HCT116 (cell line): Measurements from ENCODE around the gene TBX5. TPM values are rescaled to one million over a fixed set of nuclear protein-coding genes. Genes with fewer than 3 reads are reported as not detected.
A peak's percentile ranks its signal among the peaks of the same experiment; 100 is the strongest.

Experiments used
- ATAC-seq: fragments of 200-7000 bp; cut with Tn5 transposase; 2 replicates; pipeline ENCODE4 v1.9.1; 2020; ENCODE audit warnings: mild to moderate bottlenecking, moderate library complexity
- BruUV-seq: library from RNA; stranded (reverse); fragments of 400-500 nt; replicated peaks from 2 replicates; lab custom pipeline; 2021; lab: Mats Ljungman, UMichigan
- CTCF ChIA-PET: fragments of 300-600 bp; sonication (Branson Sonifier 250); formaldehyde crosslinking; loops from one replicate; lab custom pipeline; 2021; ENCODE audit warnings: antibody characterized with exemption; lab: Charles Lee
- POLR2A ChIA-PET: fragments of 300-600, 350-600 bp; sonication (Branson Sonifier 250); formaldehyde crosslinking; loops from one replicate; lab custom pipeline; 2021; ENCODE audit warnings: antibody characterized with exemption; lab: Charles Lee
- RAD21 ChIA-PET, 2 experiments: fragments of 300-600 bp; sonication (Branson Sonifier 250); formaldehyde crosslinking; loops; one replicate each; lab custom pipeline; 2023; ENCODE audit warnings: low total read pairs in 2 of 2; ENCODE audit not compliant: uncharacterized antibody in 2 of 2, unreplicated experiment in 2 of 2, low non-redundant PET in 1 of 2; lab: Charles Lee
- DNase-seq: peaks from one replicate; pipeline ENCODE4 v3.0.0-alpha.2; 2010; ENCODE audit warnings: low read depth, low spot score
- H2AFZ ChIP-seq: fragments of 200-600 bp; shearing (Covaris generic), sonication (generic); 2 replicates; pipeline ENCODE4 v1.6.1; 2017; ENCODE audit warnings: low read depth, mixed run types, mixed read lengths, antibody characterized with exemption, low read length; ENCODE audit not compliant: poor library complexity, severe bottlenecking
- H3K27ac ChIP-seq: 2 replicates; pipeline ENCODE4 v1.5.1; 2012; ENCODE audit warnings: low read depth, low read length
- H3K27me3 ChIP-seq: fragments of 200-600 bp; sonication (generic); 2 replicates; pipeline ENCODE4 v1.6.1; 2016; ENCODE audit warnings: mixed run types, low read length, mixed read lengths; ENCODE audit not compliant: insufficient read depth
- H3K36me3 ChIP-seq, 2 experiments: fragments of 200-500 bp in 1 of 2; fragments of 200-600 bp in 1 of 2; sonication (Bioruptor generic) in 1 of 2; sonication (generic) in 1 of 2; 2 replicates each; pipeline versions ENCODE4 v1.5.1 to v1.6.1; 2014 to 2016; ENCODE audit warnings: low read length in 2 of 2, inconsistent platforms in 1 of 2, mixed read lengths in 1 of 2, mixed run types in 1 of 2; ENCODE audit not compliant: insufficient read depth in 2 of 2, control insufficient read depth in 1 of 2
- H3K4me1 ChIP-seq, 2 experiments: fragments of 200-600 bp in 1 of 2; sonication (generic) in 1 of 2; 2 replicates each; pipeline versions ENCODE4 v1.5.1 to v1.6.1; 2012 to 2017; ENCODE audit warnings: low read length in 2 of 2, inconsistent platforms in 1 of 2, mild to moderate bottlenecking in 1 of 2, mixed read lengths in 1 of 2, mixed run types in 1 of 2, moderate library complexity in 1 of 2; ENCODE audit not compliant: insufficient read depth in 2 of 2, control insufficient read depth in 1 of 2
- H3K4me2 ChIP-seq: fragments of 200-600 bp; sonication (generic); 2 replicates; pipeline ENCODE4 v1.6.1; 2017; ENCODE audit warnings: mixed run types, low read length, mixed read lengths
- H3K4me3 ChIP-seq, 2 experiments: fragments of 200-600 bp in 1 of 2; sonication (generic) in 1 of 2; replicated peaks in 1 of 2; 2 replicates each; pipeline ENCODE4 v1.5.1; 2011 to 2016; ENCODE audit warnings: low read length in 2 of 2, control low read depth in 1 of 2, low read depth in 1 of 2, mild to moderate bottlenecking in 1 of 2, mixed read lengths in 1 of 2, mixed run types in 1 of 2
- H3K79me2 ChIP-seq: fragments of 200-600 bp; sonication (generic); 2 replicates; pipeline ENCODE4 v1.6.1; 2017; ENCODE audit warnings: mild to moderate bottlenecking, mixed run types, low read length, moderate library complexity, mixed read lengths; ENCODE audit not compliant: insufficient read depth
- H3K9ac ChIP-seq: fragments of 200-600 bp; sonication (generic); 2 replicates; pipeline ENCODE4 v1.6.1; 2016; ENCODE audit warnings: low read length, mixed read lengths
- H3K9me2 ChIP-seq: fragments of 200-600 bp; sonication (generic), shearing (Covaris generic); 2 replicates; pipeline ENCODE4 v1.6.1; 2017; ENCODE audit warnings: mixed run types, mild to moderate bottlenecking, moderate library complexity; ENCODE audit not compliant: insufficient read depth
- H3K9me3 ChIP-seq, 2 experiments: fragments of 200-500 bp in 1 of 2; fragments of 200-600 bp in 1 of 2; sonication (Bioruptor generic) in 1 of 2; sonication (generic) in 1 of 2; 2 replicates each; pipeline ENCODE4 v1.6.1; 2014 to 2017; ENCODE audit warnings: low read length in 2 of 2, mixed read lengths in 2 of 2, inconsistent platforms in 1 of 2, low read depth in 1 of 2, mild to moderate bottlenecking in 1 of 2, mixed run types in 1 of 2, moderate library complexity in 1 of 2; ENCODE audit not compliant: control insufficient read depth in 1 of 2, insufficient read depth in 1 of 2
- H4K20me1 ChIP-seq: fragments of 200-600 bp; sonication (generic), shearing (Covaris generic); 2 replicates; pipeline ENCODE4 v1.6.1; 2017; ENCODE audit warnings: mixed run types, mild to moderate bottlenecking, moderate library complexity; ENCODE audit not compliant: insufficient read depth
- CEBPB ChIP-seq: IDR thresholded peaks from 2 replicates; pipeline ENCODE4 v1.6.1; 2012; ENCODE audit warnings: low read depth
- EZH2 ChIP-seq: fragments of 200-600 bp; sonication (generic); IDR thresholded peaks from 2 replicates; pipeline ENCODE4 v1.6.1; 2017; ENCODE audit warnings: antibody characterized with exemption, mixed run types
- POLR2AphosphoS5 ChIP-seq: IDR thresholded peaks from 2 replicates; pipeline ENCODE4 v1.6.1; 2011; ENCODE audit warnings: mild to moderate bottlenecking, low read depth, low read length, moderate library complexity
- TCF7L2 ChIP-seq: IDR thresholded peaks from 2 replicates; pipeline ENCODE4 v1.7.0; 2011; ENCODE audit warnings: borderline replicate concordance, inconsistent platforms; ENCODE audit not compliant: insufficient read depth, insufficient read length; ENCODE audit errors: extremely low read depth
- intact Hi-C: fragments of 100-400 bp; cut with micrococcal nuclease; formaldehyde crosslinking; loops from 2 replicates; pipeline ENCODE4 v1.10.0; 2022
- total RNA-seq: library from RNA; stranded (reverse); gene quantifications from one replicate; pipeline ENCODE4 v1.2.1, GENCODE V29; 2021; ENCODE audit not compliant: unreplicated experiment

The TBX5 gene
- total RNA-seq, 1 experiment from 2014 or later = 0.10 TPM

GRCh38 chr12:114319422-114319821 lies 86.5 kb downstream of the TBX5 start:
- Histone ChIP-seq H3K79me2 (no peaks in the 10 kb centered on the region), H3K9ac (no peak overlapping the region), H3K27me3 (peaks cover 25% of the 10 kb centered on the region), H4K20me1 (no peaks in the 10 kb centered on the region), H2AFZ (no peak overlapping the region), H3K9me3 (no peaks in the 10 kb centered on the region), H3K36me3 (no peaks in the 10 kb centered on the region), H3K4me2 (peak overlapping the region; percentile 26; the same call in 1 of the 2 replicates), H3K9me2 (no peaks in the 10 kb centered on the region), H3K4me3 (no peak overlapping the region), H3K27ac (no peak overlapping the region), H3K4me1 (peaks cover 4 to 19% of the 10 kb centered on the region in 2 experiments; a peak in 3 of 4 replicates)
- no peak for TF ChIP-seq EZH2
- DNase-seq (no peak), ATAC-seq (0 out of 2 replicates have a peak, but pooled peaks have one; percentile 27)
- RAD21 ChIA-PET = no interaction called here
- POLR2A ChIA-PET = no interaction called here
- intact Hi-C loops = no loop called here
- CTCF ChIA-PET = no interaction called here
- BruUV-seq = no TSS peak

- Histone ChIP-seq H3K9ac (no peak overlapping the region), H3K79me2 (no peaks in the 10 kb centered on the region), H3K4me2 (0 out of 2 replicates have a peak overlapping the region, but pooled peaks have one; percentile 26), H4K20me1 (no peaks in the 10 kb centered on the region), H3K4me3 (no peak overlapping the region), H2AFZ (no peak overlapping the region), H3K27me3 (peaks cover 25% of the 10 kb centered on the region), H3K36me3 (no peaks in the 10 kb centered on the region), H3K4me1 (peaks cover 4 to 19% of the 10 kb centered on the region in 2 experiments; a peak in 3 of 4 replicates), H3K9me2 (no peaks in the 10 kb centered on the region), H3K27ac (no peak overlapping the region), H3K9me3 (no peaks in the 10 kb centered on the region)
- TF ChIP-seq TCF7L2 (no peak), CEBPB (no peak), POLR2AphosphoS5 (no peak)
- POLR2A ChIA-PET = no interaction called here
- no TSS peak for BruUV-seq
- no peak for DNase-seq
- intact Hi-C loops = no loop called here
- ATAC-seq = no peak
- CTCF ChIA-PET = no interaction called here
- RAD21 ChIA-PET = no interaction called here
Observed at GRCh38 chr12:114318984-114319383, 87.0 kb downstream of the TBX5 start.
